OCI-LY1 (cell line): ENCODE measurements around the gene FADS2.

Experiments used
- EZH2 ChIP-seq: fragments of 200-600 bp; sonication (generic), shearing (Covaris generic); IDR thresholded peaks from 2 replicates; pipeline ENCODE4 v1.8.0; 2017; ENCODE audit warnings: borderline replicate concordance, mixed run types, mild to moderate bottlenecking, antibody characterized with exemption, low read length, moderate library complexity, mixed read lengths
- TF ChIP-seq, protein P1 (sequence below): fragments of 200-600 bp; sonication (generic), shearing (Covaris generic); IDR thresholded peaks from 2 replicates; pipeline ENCODE4 v1.5.1; 2017; ENCODE audit warnings: mild to moderate bottlenecking, antibody characterized with exemption, low read length, moderate library complexity, mixed read lengths

DNA sequence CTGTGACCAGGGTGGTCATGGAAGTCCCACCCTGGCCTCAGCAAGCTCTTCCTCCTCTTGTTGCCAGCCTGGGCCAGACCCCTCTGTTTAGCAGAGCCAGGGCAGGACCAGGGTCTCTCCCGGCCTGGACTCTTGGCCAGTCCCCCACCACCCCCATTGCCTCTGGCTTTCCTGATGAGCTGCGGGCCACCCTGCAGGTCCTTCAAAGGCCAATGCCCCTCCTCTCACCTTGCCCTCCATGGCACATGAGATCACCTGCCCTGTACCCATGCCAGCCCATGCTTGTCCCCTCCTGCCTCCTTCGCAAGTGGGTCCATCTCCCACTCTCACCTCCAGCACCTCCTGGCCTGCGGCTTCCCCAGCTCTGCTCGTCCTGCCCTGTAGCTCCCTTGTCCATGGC is 10.4 kb downstream of the FADS2 start:
- TF ChIP-seq, protein P1, sequence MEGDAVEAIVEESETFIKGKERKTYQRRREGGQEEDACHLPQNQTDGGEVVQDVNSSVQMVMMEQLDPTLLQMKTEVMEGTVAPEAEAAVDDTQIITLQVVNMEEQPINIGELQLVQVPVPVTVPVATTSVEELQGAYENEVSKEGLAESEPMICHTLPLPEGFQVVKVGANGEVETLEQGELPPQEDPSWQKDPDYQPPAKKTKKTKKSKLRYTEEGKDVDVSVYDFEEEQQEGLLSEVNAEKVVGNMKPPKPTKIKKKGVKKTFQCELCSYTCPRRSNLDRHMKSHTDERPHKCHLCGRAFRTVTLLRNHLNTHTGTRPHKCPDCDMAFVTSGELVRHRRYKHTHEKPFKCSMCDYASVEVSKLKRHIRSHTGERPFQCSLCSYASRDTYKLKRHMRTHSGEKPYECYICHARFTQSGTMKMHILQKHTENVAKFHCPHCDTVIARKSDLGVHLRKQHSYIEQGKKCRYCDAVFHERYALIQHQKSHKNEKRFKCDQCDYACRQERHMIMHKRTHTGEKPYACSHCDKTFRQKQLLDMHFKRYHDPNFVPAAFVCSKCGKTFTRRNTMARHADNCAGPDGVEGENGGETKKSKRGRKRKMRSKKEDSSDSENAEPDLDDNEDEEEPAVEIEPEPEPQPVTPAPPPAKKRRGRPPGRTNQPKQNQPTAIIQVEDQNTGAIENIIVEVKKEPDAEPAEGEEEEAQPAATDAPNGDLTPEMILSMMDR = no peak
- TF ChIP-seq EZH2 = no peak
